Activated CD4-positive, alpha-beta T cell treated with anti-CD3 and anti-CD28 coated beads, Interleukin-2, amount 50 U/mL, for 24 hours (primary cell): ENCODE measurements around the gene KNDC1.

Source experiments
- DNase-seq, 2 donors: peaks; one replicate each; pipeline ENCODE4 v3.0.0-alpha.2; 2020; ENCODE audit warnings: low read depth in 1 of 2, low spot score in 1 of 2

The KNDC1 gene

GRCh38 chr10:133177380-133178157 lies 17.6 kb downstream of the KNDC1 start:
- no peak for DNase-seq

GRCh38 chr10:133178357-133179127 lies 18.5 kb downstream of the KNDC1 start:
- DNase-seq: no peak

GRCh38 chr10:133179128-133179520 lies 19.1 kb downstream of the KNDC1 start:
- DNase-seq: no peak

GRCh38 chr10:133179651-133180050 lies 19.6 kb downstream of the KNDC1 start:
- DNase-seq: no peak

GRCh38 chr10:133180192-133180964 lies 20.4 kb downstream of the KNDC1 start:
- no peak for DNase-seq

GRCh38 chr10:133180965-133181639 lies 21.1 kb downstream of the KNDC1 start:
- no peak for DNase-seq

GRCh38 chr10:133182190-133182589 lies 22.2 kb downstream of the KNDC1 start:
- DNase-seq: no peak

- DNase-seq: no peak
Measured at GRCh38 chr10:133182791-133183645, 23.0 kb downstream of the KNDC1 start.

GRCh38 chr10:133183646-133184378 lies 23.8 kb downstream of the KNDC1 start:
- DNase-seq: no peak

GRCh38 chr10:133184591-133185244 lies 24.7 kb downstream of the KNDC1 start:
- no peak for DNase-seq

- no peak for DNase-seq
Measured at GRCh38 chr10:133185421-133185820, 25.4 kb downstream of the KNDC1 start.

GRCh38 chr10:133185916-133186315 lies 25.9 kb downstream of the KNDC1 start:
- DNase-seq: no peak

- no peak for DNase-seq
Measured at GRCh38 chr10:133186416-133187090, 26.5 kb downstream of the KNDC1 start.

- DNase-seq: no peak
Measured at GRCh38 chr10:133187091-133187905, 27.3 kb downstream of the KNDC1 start.

GRCh38 chr10:133187906-133188681 lies 28.1 kb downstream of the KNDC1 start:
- DNase-seq: no peak

GRCh38 chr10:133189256-133189655 lies 29.2 kb downstream of the KNDC1 start:
- DNase-seq: no peak

- no peak for DNase-seq
Measured at GRCh38 chr10:133189726-133190125, 29.7 kb downstream of the KNDC1 start.
